ENCODE data around the gene MYO16. TPM values are rescaled to one million over a fixed set of nuclear protein-coding genes. Genes with fewer than 3 reads are reported as not detected.

Gene MYO16
- total and polyA plus RNA-seq, 2 experiments from 2014 or later: 0.13 to 0.23 TPM

DNA sequence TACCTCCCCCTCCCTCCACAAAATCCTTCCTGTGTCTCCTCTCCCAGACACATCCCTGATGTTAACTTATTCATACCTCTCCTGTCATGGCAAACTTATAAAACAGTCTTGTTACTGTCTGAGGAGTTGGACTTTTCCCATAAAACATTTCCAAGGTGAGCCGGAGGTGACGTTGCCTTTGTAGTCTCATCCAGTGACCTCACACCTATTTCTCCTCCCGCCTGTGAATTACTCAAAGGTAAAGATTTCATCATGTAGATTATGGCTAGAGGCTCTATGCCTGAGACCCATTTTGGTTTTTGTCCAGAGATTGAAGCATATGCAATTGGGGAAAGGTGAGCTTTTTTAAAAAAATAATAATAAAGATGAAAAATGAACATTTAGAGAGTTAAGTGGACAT lies 529.0 kb downstream of the MYO16 start:
- H3K9me3 ChIP-seq (ENCODE audit: low read depth): no peaks in the 10 kb centered on the region
- no peak for TF ChIP-seq EZH2phosphoT487 (IDR thresholded peaks at IDR 0.05; ENCODE audit: low read depth, severe bottlenecking, unreplicated experiment)
- TF ChIP-seq EZH2 (IDR thresholded peaks at IDR 0.05; ENCODE audit: borderline replicate concordance): no peak
- TF ChIP-seq, protein P1, sequence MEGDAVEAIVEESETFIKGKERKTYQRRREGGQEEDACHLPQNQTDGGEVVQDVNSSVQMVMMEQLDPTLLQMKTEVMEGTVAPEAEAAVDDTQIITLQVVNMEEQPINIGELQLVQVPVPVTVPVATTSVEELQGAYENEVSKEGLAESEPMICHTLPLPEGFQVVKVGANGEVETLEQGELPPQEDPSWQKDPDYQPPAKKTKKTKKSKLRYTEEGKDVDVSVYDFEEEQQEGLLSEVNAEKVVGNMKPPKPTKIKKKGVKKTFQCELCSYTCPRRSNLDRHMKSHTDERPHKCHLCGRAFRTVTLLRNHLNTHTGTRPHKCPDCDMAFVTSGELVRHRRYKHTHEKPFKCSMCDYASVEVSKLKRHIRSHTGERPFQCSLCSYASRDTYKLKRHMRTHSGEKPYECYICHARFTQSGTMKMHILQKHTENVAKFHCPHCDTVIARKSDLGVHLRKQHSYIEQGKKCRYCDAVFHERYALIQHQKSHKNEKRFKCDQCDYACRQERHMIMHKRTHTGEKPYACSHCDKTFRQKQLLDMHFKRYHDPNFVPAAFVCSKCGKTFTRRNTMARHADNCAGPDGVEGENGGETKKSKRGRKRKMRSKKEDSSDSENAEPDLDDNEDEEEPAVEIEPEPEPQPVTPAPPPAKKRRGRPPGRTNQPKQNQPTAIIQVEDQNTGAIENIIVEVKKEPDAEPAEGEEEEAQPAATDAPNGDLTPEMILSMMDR (IDR thresholded peaks at IDR 0.05; ENCODE audit: poor library complexity): no peak
- H3K27ac ChIP-seq: no peak overlapping the region
- no peak overlapping the region for H3K4me2 ChIP-seq
- DNase-seq (ENCODE audit: low spot score): no peak
- H3K4me1 ChIP-seq (ENCODE audit: insufficient read depth): peaks cover 13% of the 10 kb centered on the region
- H3K79me2 ChIP-seq: no peaks in the 10 kb centered on the region
- H3K36me3 ChIP-seq (replicated peaks; ENCODE audit: insufficient read depth, low read depth): no peaks in the 10 kb centered on the region
- H3K4me3 ChIP-seq: no peak overlapping the region
- H3K9me2 ChIP-seq (replicated peaks; ENCODE audit: insufficient read depth): no peaks in the 10 kb centered on the region
- 77% methylated on average over 3 of the region's 3 CpGs for WGBS (ENCODE audit: low lambda C conversion rate, missing lambda C conversion rate)
- no peaks in the 10 kb centered on the region for H4K20me1 ChIP-seq (ENCODE audit: insufficient read depth, poor library complexity, severe bottlenecking)
- no peak overlapping the region for H2AFZ ChIP-seq
- no peaks in the 10 kb centered on the region for H3K27me3 ChIP-seq

DNA sequence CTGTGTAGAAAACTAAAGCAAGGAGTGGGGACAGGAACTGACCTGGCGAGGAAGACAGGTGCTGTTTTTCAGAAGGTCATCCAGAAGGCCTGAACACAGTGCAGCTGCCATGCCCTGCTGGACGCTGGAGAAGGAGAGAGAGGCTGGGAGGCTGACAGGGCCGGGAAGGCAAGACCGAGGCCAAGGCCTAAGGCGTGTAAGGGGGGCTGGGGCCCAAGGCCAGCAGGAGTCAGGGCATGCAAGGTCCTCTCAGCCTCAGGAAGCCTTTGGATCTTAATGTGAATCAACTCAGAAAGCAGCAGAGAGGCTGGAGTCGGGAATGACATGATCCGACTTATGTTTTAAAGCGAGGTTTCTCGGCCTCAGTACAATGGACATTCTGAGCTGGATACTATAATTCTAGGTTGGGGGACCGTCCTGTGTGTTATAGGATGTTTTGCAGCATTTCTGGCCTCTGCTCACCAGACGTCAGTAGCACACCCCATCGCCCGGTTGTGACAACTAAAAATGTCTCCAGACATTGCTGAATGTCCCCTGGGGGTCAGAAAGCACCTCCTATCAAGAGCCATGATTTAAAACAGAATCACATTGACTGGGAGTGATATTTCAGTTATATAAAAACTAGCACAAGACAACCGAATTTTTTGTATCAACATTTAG lies 530.4 kb downstream of the MYO16 start:
- TF ChIP-seq, protein P1 (IDR thresholded peaks at IDR 0.05; ENCODE audit: poor library complexity): no peak
- no peak for TF ChIP-seq EZH2phosphoT487 (IDR thresholded peaks at IDR 0.05; ENCODE audit: low read depth, severe bottlenecking, unreplicated experiment)
- Histone ChIP-seq H3K9me3 (ENCODE audit: low read depth) (no peaks in the 10 kb centered on the region), H2AFZ (no peak overlapping the region), H3K36me3 (replicated peaks; ENCODE audit: insufficient read depth, low read depth) (no peaks in the 10 kb centered on the region), H3K9me2 (replicated peaks; ENCODE audit: insufficient read depth) (no peaks in the 10 kb centered on the region), H3K4me3 (no peak overlapping the region), H3K79me2 (no peaks in the 10 kb centered on the region), H3K27me3 (no peaks in the 10 kb centered on the region), H3K4me1 (ENCODE audit: insufficient read depth) (peaks cover 13% of the 10 kb centered on the region), H4K20me1 (ENCODE audit: insufficient read depth, poor library complexity, severe bottlenecking) (no peaks in the 10 kb centered on the region), H3K4me2 (no peak overlapping the region), H3K27ac (no peak overlapping the region)
- no peak for DNase-seq (ENCODE audit: low spot score)
- 90% methylated on average over 14 of the region's 14 CpGs for WGBS (ENCODE audit: low lambda C conversion rate, missing lambda C conversion rate)

DNA sequence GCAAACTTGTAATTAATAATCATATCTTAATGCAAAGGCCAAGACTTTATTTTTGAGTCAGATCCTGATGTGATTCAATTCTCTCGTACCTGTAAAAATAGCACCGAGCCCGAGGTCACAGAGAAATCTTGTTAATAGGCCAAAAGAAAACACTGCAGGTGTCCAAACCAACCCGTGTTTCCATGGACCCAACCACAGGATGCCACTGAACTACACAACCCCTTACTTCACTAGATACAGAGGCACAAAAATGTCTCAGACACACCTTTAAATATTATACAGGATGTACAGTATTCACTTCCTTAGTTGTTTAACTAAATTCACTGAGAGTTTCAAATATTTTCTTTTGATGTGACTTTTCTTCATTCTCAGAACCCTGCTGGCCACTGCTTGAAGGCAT lies 530.9 kb downstream of the MYO16 start:
- H3K27me3 ChIP-seq: no peaks in the 10 kb centered on the region
- H3K9me3 ChIP-seq (ENCODE audit: low read depth): no peaks in the 10 kb centered on the region
- H3K27ac ChIP-seq: no peak overlapping the region
- 93% methylated on average over 4 of the region's 4 CpGs for WGBS (ENCODE audit: low lambda C conversion rate, missing lambda C conversion rate)
- H3K36me3 ChIP-seq (replicated peaks; ENCODE audit: insufficient read depth, low read depth): no peaks in the 10 kb centered on the region
- peaks cover 13% of the 10 kb centered on the region for H3K4me1 ChIP-seq (ENCODE audit: insufficient read depth)
- no peaks in the 10 kb centered on the region for H3K9me2 ChIP-seq (replicated peaks; ENCODE audit: insufficient read depth)
- no peaks in the 10 kb centered on the region for H3K79me2 ChIP-seq
- TF ChIP-seq EZH2phosphoT487 (IDR thresholded peaks at IDR 0.05; ENCODE audit: low read depth, severe bottlenecking, unreplicated experiment) (no peak), EZH2 (IDR thresholded peaks at IDR 0.05; ENCODE audit: borderline replicate concordance) (no peak)
- TF ChIP-seq, protein P1 (IDR thresholded peaks at IDR 0.05; ENCODE audit: poor library complexity): no peak
- no peak for DNase-seq (ENCODE audit: low spot score)
- no peaks in the 10 kb centered on the region for H4K20me1 ChIP-seq (ENCODE audit: insufficient read depth, poor library complexity, severe bottlenecking)
- no peak overlapping the region for H2AFZ ChIP-seq
- H3K4me3 ChIP-seq: no peak overlapping the region
- no peak overlapping the region for H3K4me2 ChIP-seq

Measured in hepatocyte (in vitro differentiated cells).